NCI-H2171 (cell line): ENCODE results near the gene PLPPR1.
A peak's percentile ranks its signal among the peaks of the same experiment; 100 is the strongest.
"Not testable (repeated sequence)": the region's sequence is repeated elsewhere in the genome, so short reads cannot be mapped to it uniquely, and the experiment has no call there.

Experiments
- DNase-seq: peaks from one replicate; lab custom pipeline; 2025; lab: John Stamatoyannopoulos, UW

Gene PLPPR1

GRCh38 chr9:101028346-101029314 is at the start of gene PLPPR1:
Gene PLPPR1 (plus strand): TSS chr9:101028727.
- peak; percentile 90 for DNase-seq

GRCh38 chr9:100989731-100990130 is 38.8 kb upstream of the PLPPR1 start:
- DNase-seq, result no peak

GRCh38 chr9:100990605-100991381 is 37.7 kb upstream of the PLPPR1 start:
- peak; percentile 7 for DNase-seq

- no peak for DNase-seq
Observed at GRCh38 chr9:100992632-100993031, 35.9 kb upstream of the PLPPR1 start.

DNA sequence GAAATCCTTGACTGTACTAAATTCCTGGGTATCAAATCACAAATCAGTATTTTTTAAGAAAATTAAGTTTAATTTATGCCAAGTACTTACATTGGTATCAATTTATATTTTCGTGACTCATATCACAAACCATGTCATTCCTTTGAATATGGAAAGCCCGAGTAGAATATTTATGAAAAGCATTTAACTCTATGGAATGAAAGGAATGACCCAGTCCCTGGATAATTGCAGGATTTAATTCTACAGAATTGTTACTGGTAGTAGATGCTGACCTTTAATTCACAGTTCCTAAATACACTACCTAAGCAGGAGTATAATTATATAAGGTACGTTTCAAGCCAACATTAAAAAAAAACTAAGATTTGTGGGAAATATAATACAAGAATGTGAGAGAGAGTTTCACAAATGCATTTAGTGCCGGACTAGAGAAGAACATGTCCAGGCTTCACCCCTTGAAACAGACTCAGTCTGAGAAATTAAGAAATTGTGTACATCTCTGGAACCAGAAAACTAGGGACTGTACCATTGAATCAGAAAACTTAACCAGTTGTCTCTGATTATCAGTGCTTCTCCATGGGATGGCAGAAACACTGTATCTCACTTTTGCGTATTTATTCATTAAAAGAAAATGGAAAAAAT is 28.5 kb upstream of the PLPPR1 start:
- DNase-seq, result no peak

- no peak for DNase-seq
Observed at GRCh38 chr9:101005246-101005645, 23.3 kb upstream of the PLPPR1 start.

GRCh38 chr9:101014566-101014965 is 14.0 kb upstream of the PLPPR1 start:
- DNase-seq, result no peak

DNA sequence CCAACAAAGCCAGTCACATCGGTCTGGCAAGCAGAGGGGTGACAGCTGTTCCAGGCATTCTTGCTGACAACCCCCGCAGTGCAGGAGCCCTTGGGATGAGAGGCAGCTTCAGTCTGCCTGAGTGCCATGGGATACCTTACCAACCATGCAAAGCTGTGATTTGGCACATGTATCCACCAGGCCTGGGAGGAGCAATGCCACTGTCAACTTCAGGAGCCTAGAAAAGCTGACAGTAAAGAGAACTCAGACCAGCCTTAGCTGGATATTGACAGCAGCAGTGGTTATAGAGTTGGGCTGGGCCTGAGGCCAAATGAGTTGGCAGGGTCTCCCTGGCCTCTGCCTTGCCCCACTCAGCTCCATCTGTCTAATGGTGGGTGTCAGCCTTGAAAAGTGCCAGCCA is 10.1 kb upstream of the PLPPR1 start:
- peak; percentile 65 for DNase-seq

GRCh38 chr9:101022704-101023103 is 5.8 kb upstream of the PLPPR1 start:
- no peak for DNase-seq

- DNase-seq, result no peak
Observed at GRCh38 chr9:101025940-101026339, 2.6 kb upstream of the PLPPR1 start.

DNA sequence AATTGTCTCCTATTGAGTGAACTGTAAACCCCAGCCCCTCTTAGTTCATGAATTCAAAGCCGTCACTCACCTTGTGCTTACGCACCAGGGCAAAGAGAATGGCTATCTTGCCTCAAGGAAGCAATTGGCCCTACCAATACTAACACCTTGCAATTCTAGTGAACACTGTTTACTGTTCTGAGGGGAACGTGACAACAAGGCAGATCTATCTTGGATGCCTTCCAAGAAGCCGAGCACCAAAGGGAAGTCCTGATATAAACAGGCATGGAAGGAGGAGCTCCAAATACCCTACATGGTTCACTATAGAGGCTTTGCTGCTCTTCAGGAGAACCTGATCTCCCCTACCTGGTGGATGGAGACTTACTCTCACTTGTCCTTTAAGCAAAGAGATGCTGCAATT is 1.7 kb upstream of the PLPPR1 start:
- DNase-seq, result peak; percentile 56

DNA sequence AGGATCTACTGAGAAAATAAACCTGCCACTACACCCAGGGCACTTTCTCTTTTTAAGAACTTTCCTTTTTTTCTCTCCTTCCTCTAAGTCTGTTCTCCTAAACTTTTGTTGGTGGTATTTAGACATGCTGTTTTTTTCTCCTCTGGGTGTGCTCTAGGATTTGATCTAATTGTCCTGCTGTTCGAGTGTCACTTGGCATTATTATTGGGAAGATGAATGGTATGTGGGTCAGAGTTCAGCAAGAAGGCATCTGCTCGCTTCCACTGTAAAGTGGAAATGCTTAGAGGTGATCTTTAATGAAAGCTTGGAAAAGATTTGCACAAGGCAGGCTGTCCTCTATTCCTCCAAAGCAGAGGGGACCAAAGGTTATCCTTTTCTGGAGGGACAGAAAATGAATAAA is 1.3 kb upstream of the PLPPR1 start:
- DNase-seq, result no peak

DNA sequence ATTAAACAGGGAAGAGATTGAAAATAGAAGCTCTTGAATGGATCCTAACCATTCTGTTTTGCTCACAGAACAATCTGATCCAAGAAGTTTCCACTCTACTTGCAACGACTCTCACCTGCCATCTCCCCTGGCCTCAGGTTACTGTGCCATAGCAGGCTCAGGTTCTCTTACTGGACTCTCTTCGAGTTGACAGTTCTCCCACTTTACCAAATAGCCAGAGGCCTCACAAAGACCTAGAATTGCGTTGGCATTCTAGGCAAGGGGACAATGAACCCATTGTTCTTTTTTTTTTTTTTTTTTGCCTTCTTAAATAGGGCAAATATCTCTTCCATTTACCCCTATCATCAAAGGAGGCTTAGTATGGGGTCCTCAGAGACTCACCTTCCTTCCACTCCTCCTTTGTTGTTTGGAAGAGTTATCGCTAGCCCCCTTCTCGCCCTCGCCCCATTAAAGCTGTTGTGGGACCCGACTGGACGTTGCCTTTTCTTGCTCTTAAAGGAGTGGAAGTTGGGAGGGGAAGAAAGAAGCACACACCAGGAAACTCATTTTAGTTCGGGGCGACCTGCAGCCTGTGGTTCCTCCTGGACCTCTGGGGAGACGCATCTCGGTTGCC is 688 bp upstream of the PLPPR1 start:
- no peak for DNase-seq

- DNase-seq, result no peak
Observed at GRCh38 chr9:101029315-101030085, 973 bp downstream of the PLPPR1 start.

- no peak for DNase-seq
Observed at GRCh38 chr9:101030086-101030391, 1.5 kb downstream of the PLPPR1 start.

DNA sequence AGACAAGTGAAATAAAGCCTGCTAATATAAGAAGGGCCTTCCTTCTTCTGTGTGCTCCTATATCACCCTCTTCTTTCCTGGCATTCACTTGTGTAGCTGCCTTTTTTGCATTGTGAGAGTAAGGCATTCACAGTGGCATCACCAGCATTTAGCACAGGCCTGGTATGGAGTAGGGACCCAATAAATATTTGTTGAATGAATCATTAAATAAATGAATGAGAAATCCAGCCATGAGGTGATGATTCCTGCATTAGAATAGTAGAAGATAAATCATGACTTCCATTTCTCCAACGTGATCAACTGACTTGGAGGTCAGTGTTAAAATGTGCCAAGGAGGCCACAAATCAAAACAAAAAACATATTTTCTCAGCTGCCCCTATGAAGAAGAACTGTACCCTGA is 3.9 kb downstream of the PLPPR1 start:
- no peak for DNase-seq

GRCh38 chr9:101034222-101034621 is 5.7 kb downstream of the PLPPR1 start:
- DNase-seq, result no peak

DNA sequence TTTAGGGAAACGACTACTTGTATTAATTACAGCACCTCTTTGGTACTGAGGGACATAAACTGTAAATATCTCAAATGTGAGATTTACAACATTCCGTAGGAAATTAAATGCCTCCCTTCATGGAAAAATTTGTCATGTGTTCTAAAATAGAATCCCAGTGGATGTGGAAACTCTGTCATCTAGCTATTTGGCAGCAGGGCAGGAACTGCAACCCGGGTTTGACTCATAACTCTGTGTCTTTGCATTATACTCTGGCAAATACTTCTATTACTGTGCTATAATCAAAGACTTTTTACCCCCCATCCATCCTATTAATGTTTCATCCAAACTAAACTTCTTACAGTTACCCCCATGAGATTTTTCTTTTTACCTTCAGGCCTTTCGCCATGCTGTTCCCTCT is 6.6 kb downstream of the PLPPR1 start:
- no peak for DNase-seq

- DNase-seq, result no peak
Observed at GRCh38 chr9:101037430-101037829, 8.9 kb downstream of the PLPPR1 start.

GRCh38 chr9:101038488-101038887 is 10.0 kb downstream of the PLPPR1 start:
- no peak for DNase-seq

DNA sequence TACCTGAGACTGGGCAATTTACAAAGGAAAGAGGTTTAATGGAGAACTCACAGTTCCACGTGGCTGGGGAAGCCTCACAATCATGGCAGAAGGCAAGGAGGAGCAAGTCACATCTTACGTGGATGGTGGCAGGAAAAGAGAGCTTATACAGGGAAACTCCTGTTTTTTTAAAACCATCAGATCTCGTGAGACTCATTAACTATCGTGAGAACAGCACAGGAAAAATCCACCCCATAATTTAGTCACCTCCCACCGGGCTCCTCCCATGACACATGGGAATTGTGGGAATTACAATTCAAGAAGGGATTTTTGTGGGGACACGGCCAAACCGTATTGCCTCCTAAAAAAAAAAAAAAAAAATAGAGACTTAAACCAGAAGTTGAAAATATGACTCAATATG is 11.1 kb downstream of the PLPPR1 start:
- not testable (repeated sequence) for DNase-seq
